Keratinocyte (primary cell): ENCODE measurements around the gene GFAP. TPM values are rescaled to one million over a fixed set of nuclear protein-coding genes. Genes with fewer than 3 reads are reported as not detected.

Source experiments
- DNase-seq: peaks from one replicate; pipeline ENCODE4 v3.0.0-alpha.2; 2011; ENCODE audit warnings: low read depth, missing footprints, low spot score
- FAIRE-seq: peaks from 2 replicates; lab custom pipeline; 2011; peaks lifted over from hg19 to GRCh38; lab: Jason Lieb, UNC
- H2AFZ ChIP-seq: 2 replicates; pipeline ENCODE4 v1.6.0; 2012; ENCODE audit warnings: low read length, control low read depth, inconsistent platforms; ENCODE audit not compliant: control insufficient read depth
- H3K27ac ChIP-seq: 2 replicates; pipeline ENCODE4 v1.5.1; 2011; ENCODE audit warnings: low read length; ENCODE audit not compliant: control insufficient read depth, insufficient read depth
- H3K27me3 ChIP-seq: 3 replicates; pipeline ENCODE4 v1.6.0; 2011; ENCODE audit warnings: low read length; ENCODE audit not compliant: control insufficient read depth, insufficient read depth; ENCODE audit errors: extremely low read depth
- H3K36me3 ChIP-seq, 2 experiments: 2 replicates in 1 of 2; 3 replicates in 1 of 2; pipeline ENCODE4 v1.5.1; 2011; ENCODE audit warnings: low read length in 2 of 2, mild to moderate bottlenecking in 1 of 2; ENCODE audit not compliant: control insufficient read depth in 2 of 2, insufficient read depth in 2 of 2; ENCODE audit errors: extremely low read depth in 1 of 2
- H3K4me1 ChIP-seq: 3 replicates; pipeline ENCODE4 v1.5.1; 2011; ENCODE audit warnings: low read length; ENCODE audit not compliant: control insufficient read depth, insufficient read depth; ENCODE audit errors: extremely low read depth
- H3K4me2 ChIP-seq: 3 replicates; pipeline ENCODE4 v1.6.0; 2011; ENCODE audit warnings: low read depth, low read length; ENCODE audit not compliant: control insufficient read depth, insufficient read depth; ENCODE audit errors: extremely low read depth
- H3K4me3 ChIP-seq, 3 experiments: fragments of 200-600 bp in 1 of 3; sonication (generic) in 1 of 3; 2 replicates in 2 of 3; 3 replicates in 1 of 3; pipeline ENCODE4 v1.5.1; 2011 to 2016; ENCODE audit warnings: low read length in 3 of 3, mild to moderate bottlenecking in 3 of 3, control low read depth in 2 of 3, inconsistent platforms in 1 of 3, low read depth in 1 of 3, mixed read lengths in 1 of 3, mixed run types in 1 of 3, moderate library complexity in 1 of 3; ENCODE audit not compliant: control insufficient read depth in 2 of 3, insufficient read depth in 2 of 3; ENCODE audit errors: extremely low read depth in 1 of 3
- H3K79me2 ChIP-seq: 2 replicates; pipeline ENCODE4 v1.6.0; 2012; ENCODE audit warnings: low read length; ENCODE audit not compliant: control insufficient read depth, insufficient read depth
- H3K9ac ChIP-seq: 3 replicates; pipeline ENCODE4 v1.6.0; 2011; ENCODE audit warnings: low read length; ENCODE audit not compliant: control insufficient read depth, insufficient read depth; ENCODE audit errors: extremely low read depth
- H3K9me1 ChIP-seq: 3 replicates; pipeline ENCODE4 v1.6.0; 2011; ENCODE audit warnings: low read length; ENCODE audit not compliant: control insufficient read depth, insufficient read depth; ENCODE audit errors: extremely low read depth
- H3K9me3 ChIP-seq: 2 replicates; pipeline ENCODE4 v1.5.1; 2012; ENCODE audit warnings: low read depth, low read length; ENCODE audit not compliant: control insufficient read depth
- H4K20me1 ChIP-seq: 3 replicates; pipeline ENCODE4 v1.6.0; 2011; ENCODE audit warnings: low read length; ENCODE audit not compliant: control insufficient read depth, insufficient read depth; ENCODE audit errors: extremely low read depth
- CTCF ChIP-seq, 3 experiments: IDR thresholded peaks in 1 of 3; conservative IDR thresholded peaks in 1 of 3; optimal IDR thresholded peaks in 1 of 3; 2 replicates in 2 of 3; 3 replicates in 1 of 3; pipeline versions ENCODE3 to v1.5.1; 2011; ENCODE audit warnings: low read length in 3 of 3, mild to moderate bottlenecking in 3 of 3, moderate library complexity in 2 of 3, control low read depth in 1 of 3, inconsistent platforms in 1 of 3; ENCODE audit not compliant: insufficient read depth in 2 of 3; ENCODE audit errors: extremely low read depth in 1 of 3
- EZH2 ChIP-seq: IDR thresholded peaks from one replicate; pipeline ENCODE4 v1.6.1; 2012; ENCODE audit warnings: inconsistent platforms, mild to moderate bottlenecking, low read length, moderate library complexity
- dilution Hi-C: fragments of 300-500 bp; cut with MboI; formaldehyde crosslinking; loops from one replicate; pipeline ENCODE4 v1.7.0; 2020; ENCODE audit warnings: low sequenced_read_pairs; ENCODE audit not compliant: extremely low pct_ligation_motif_present
- polyA plus RNA-seq, 5 experiments: library from polyadenylated mRNA; depleted of rRNA in 3 of 5; stranded (reverse) in 3 of 5; stranded (forward) in 1 of 5; unstranded in 1 of 5; fragments of >200 nt; gene quantifications; 1 replicate in 1 of 5; 2 replicates in 3 of 5; 3 replicates in 1 of 5; pipeline versions ENCODE4 v1.2.1 to v1.2.3, GENCODE V29; 2011 to 2012; ENCODE audit warnings: missing spikeins in 2 of 5, low read depth in 1 of 5, low replicate concordance in 1 of 5

GFAP gene
- polyA plus RNA-seq, 1 donor (not counting 4 experiments of a cell fraction or from before 2014, with no cell fraction given) = 0.14 TPM

DNA sequence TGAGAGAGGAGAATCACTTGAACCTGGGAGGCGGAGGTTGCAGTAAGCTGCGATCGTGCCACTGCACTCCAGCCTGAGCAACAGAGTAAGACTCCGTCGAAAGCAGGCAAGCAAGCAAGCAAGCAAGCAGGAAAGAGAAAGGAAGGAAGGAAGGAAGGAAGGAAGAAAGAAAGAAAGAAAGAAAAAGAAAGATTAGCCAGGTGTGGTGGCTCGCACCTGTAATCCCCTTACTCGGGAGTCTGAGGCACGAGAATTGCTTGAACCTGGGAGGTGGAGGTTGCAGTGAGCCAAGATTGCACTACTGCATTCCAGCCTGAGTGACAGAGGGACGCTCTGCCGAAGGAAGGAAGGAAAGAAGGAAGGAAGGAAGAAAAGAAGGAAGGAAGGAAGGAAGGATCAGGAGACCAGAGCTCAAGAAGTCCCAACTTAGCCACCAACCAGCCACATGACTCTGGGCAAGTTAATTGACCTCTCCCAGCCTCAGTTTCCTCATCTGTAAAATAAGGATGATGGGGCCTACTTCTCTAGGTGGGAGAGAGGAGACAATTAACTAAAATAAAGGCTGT, 6.5 kb downstream of the GFAP start:
- Histone ChIP-seq H3K79me2 (no peaks in the 10 kb centered on the region), H3K9me3 (no peaks in the 10 kb centered on the region), H2AFZ (no peak overlapping the region), H3K4me3 (no peak overlapping the region), H3K36me3 (no peaks in the 10 kb centered on the region), H3K9me1 (no peaks in the 10 kb centered on the region), H4K20me1 (no peaks in the 10 kb centered on the region), H3K27me3 (no peaks in the 10 kb centered on the region), H3K4me2 (peak overlapping the region; percentile 49), H3K9ac (peak overlapping the region; percentile 48), H3K4me1 (peaks cover 38% of the 10 kb centered on the region), H3K27ac (peak overlapping the region; percentile 28)
- dilution Hi-C loops = loop anchor here (25.0 kb wide), 1 partner anchor 103 kb away; no protein-coding TSS in a partner anchor
- TF ChIP-seq CTCF (optimal IDR thresholded peaks at IDR 0.05 in 1 of 3, IDR thresholded peaks at IDR 0.05 in 1 of 3, conservative IDR thresholded peaks at IDR 0.05 in 1 of 3; ENCODE audit: extremely low read depth in 1 of 3, insufficient read depth in 2 of 3, low read length in 3 of 3) (no peak), EZH2 (no peak)
- FAIRE-seq = no peak
- DNase-seq = no peak

DNA sequence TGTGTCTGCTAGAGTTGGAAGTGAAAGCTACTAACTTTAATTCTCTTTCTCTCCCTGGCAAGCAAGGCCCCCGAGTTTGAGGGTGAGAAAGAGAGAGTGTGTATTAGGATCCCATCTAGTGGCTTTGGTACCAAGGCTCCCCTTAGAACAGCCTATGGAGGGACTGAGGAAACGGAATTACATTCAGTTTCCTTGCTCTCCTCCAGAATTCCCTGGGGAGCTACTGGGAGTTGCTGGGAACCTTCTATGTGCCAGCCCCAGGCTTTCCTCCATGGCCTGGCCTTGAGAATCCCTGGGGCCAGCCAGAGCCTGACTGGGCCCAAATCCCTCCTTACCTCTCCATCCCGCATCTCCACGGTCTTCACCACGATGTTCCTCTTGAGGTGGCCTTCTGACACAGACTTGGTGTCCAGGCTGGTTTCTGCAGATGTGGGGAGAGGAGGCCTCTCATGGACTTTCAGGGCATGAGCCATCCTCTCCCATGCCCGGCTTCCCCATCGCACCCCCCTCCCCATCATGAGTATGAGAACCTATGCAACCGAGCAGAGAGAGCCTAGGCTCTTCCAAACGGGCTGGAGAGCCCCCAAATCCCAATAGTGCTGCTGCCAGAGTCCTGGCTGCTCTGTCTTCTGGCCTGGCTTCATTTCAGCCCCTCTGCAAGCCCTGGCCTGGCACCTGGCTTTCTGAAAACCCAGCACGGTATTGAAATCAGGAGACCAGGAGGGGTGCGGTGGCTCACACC, 7.4 kb downstream of the GFAP start:
- Histone ChIP-seq H3K4me1 (peaks cover 38% of the 10 kb centered on the region), H3K79me2 (no peaks in the 10 kb centered on the region), H3K9ac (no peak overlapping the region), H2AFZ (no peak overlapping the region), H3K4me3 (no peak overlapping the region), H3K27ac (no peak overlapping the region), H3K9me3 (no peaks in the 10 kb centered on the region), H3K9me1 (no peaks in the 10 kb centered on the region), H3K4me2 (no peak overlapping the region), H4K20me1 (no peaks in the 10 kb centered on the region), H3K27me3 (no peaks in the 10 kb centered on the region), H3K36me3 (no peaks in the 10 kb centered on the region)
- DNase-seq = no peak
- TF ChIP-seq EZH2 = no peak
- no peak for TF ChIP-seq CTCF (optimal IDR thresholded peaks at IDR 0.05 in 1 of 3, IDR thresholded peaks at IDR 0.05 in 1 of 3, conservative IDR thresholded peaks at IDR 0.05 in 1 of 3; ENCODE audit: extremely low read depth in 1 of 3, insufficient read depth in 2 of 3, low read length in 3 of 3)
- dilution Hi-C loops = loop anchor here (25.0 kb wide), 1 partner anchor 104 kb away; no protein-coding TSS in a partner anchor
- no peak for FAIRE-seq
